ENCODE data around the gene R3HDM4.
A peak's percentile ranks its signal among the peaks of the same experiment; 100 is the strongest.

Gene R3HDM4

GRCh38 chr19:947090-947706, 34.2 kb upstream of the R3HDM4 start:
- DNase-seq (ENCODE audit: low read depth), result no peak

DNA sequence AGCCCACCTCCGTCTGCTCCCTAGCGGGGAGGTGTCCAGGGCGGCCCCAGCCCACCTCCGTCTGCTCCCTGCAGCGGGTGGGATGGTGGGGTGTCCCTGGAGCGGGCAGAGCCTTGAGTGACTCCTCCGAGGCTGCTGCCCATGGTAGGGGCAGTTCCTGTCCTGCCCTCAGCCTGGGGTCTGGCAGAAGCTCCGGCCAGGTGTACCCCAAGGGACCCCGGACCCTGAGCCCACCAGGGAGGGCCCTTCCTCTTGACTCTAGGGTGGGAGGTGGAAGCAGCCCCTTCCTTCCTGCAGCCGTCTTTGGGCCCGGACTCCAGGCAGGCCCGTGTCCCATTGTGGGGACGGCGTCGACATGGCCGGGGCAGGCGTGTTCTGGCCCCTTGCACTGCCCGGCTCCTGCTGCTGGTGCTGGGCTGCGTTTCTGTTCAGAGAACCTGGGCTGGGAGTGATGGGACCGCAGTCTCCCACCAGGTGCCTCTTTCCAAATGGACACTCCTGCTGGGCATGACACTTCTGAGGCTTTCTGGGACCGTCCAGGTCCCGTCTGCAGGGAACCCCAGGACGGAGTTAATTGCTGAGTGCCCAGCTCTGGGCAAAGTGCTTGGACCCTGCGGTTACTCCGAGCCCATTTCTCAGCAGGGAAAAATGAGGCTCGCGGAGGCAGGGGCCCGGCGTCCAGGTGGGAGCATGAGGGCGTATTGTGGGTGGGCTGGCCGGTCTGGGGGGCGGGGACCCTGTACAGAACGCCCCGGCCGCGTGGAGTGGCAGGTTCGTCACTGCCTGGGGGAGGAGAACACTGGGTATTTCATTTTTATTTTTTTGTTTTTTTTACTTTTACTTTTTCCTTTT, 32.6 kb upstream of the R3HDM4 start:
- no peak for DNase-seq (ENCODE audit: low read depth)

GRCh38 chr19:944663-945241, 31.7 kb upstream of the R3HDM4 start:
- DNase-seq (ENCODE audit: low read depth), result no peak

GRCh38 chr19:944171-944567, 31.1 kb upstream of the R3HDM4 start:
- peak; percentile 96 for DNase-seq (ENCODE audit: low read depth)

- no peak for DNase-seq (ENCODE audit: low read depth)
Measured at GRCh38 chr19:943551-944170, 30.6 kb upstream of the R3HDM4 start.

DNA sequence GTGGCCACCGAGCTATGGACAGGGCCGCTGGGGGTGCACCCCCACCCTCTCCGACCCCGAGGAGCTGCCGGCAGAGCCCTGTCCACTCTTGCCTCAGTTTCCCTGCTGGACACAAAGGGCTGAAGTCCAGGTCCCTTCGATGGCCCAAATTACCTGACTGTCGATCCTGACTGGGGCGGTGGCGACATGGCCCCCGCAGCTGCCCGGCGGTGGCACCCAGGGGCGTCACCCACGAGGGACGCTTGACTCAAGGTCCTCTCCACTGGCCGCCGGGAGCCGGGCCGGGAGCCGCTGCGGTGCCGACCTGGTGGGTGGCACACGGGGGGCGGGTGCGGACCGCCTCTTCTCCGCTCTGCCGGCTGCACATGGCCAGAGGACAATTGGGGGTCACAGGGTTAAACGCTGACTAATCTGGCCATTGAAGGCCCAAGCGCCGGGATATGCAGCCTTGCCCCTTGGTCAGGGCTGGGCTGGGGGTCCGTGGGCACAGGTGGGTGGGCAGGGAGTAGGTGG, 29.2 kb upstream of the R3HDM4 start:
- DNase-seq (ENCODE audit: low read depth), result no peak

DNA sequence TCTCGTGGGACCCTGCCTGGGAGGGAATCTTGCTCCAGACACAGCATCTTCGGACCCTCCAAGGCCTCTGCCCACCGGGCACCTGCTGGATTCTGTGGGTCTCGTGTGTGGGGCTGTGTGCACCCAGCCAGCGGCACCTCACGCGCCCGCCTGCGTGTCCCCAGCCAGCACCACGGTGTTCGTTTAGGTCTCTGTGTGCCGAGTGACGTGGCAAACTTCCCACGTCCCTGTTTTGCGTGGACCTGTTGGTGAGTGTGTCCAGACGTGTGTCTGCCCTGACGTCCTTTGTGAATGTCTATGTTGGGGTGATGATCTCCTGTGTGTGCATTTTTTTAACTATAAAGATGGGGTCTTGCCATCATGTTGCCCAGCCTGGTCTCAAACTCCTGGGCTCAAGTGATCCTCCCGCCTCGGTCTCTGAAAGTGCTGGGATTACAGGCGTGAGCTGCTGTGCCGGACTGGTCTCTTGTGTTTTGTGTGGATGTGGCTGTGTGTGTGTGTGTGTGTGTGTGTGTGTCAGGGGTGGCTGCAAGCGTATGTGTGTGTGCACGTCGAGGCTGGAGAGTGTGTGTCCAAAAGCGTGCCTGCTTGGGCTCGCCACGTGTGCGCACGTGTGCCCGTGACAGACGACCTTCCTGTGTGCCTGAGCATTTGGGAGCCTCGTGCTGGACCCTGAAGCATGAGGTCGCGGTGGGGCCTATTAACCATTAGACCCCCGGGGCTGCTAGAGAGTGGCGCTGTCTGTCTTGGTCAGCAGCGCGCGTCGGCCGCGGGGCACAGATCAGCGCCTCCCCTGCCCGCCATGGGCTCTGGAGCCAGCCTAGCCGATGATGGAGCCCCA, 28.5 kb upstream of the R3HDM4 start:
- no peak for DNase-seq (ENCODE audit: low read depth)

DNA sequence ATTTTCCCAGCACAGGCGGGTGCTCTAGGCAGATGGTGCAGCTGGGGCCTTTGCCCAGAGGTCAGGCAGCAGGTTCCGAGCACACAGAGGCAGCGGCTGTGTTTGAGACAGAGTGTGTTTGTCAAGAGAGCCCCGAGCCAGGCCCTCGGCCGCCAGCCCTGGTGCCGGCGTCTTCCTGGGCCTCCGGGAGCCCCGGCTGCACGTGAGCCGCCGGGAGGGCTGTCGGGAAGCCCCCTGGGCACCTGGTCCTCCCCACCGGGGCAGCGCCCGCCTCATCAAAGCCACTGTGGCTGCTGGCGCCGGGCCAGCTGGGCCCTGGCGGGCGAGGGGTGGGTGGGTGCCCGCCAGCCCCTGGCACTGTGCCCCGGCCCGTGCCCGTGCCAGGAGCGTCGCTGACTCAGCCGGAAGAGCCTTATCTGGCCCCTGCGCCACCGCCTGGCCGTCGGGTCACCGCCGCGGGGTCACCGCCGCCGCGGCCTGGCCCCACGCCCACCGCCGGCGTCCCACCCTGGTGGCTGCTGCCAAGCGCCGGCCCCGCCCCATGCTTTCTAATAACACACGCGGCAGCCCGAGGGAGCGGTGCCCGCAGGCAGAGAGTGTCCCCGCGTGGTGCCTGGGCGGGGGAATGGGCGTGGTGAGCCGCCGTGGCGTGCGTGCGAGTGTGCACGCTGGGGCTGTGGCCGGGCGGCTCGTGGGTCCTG, 27.7 kb upstream of the R3HDM4 start:
- DNase-seq (ENCODE audit: low read depth), result no peak

DNA sequence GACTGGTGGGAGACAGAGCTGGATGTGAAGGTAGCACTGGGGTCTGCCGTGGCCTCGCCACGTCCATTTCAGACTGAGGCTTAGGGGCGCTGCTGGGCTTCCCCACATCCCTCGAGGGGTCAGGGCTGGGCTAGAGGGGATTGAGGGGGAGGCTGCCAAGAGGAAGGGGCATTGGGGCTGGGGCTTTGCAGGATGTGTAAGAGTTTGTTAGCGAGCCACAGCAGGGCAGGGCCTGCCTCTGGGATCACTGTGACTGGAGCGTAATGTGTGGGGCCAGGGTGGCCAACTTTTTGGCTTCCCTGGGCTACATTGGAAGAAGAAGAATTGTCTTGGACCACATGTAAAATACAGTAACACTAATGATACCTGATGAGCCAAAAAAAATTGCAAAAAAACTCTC, 26.9 kb upstream of the R3HDM4 start:
- no peak for DNase-seq (ENCODE audit: low read depth)

- DNase-seq (ENCODE audit: low read depth), result no peak
Measured at GRCh38 chr19:939439-939838, 26.4 kb upstream of the R3HDM4 start.

- no peak for DNase-seq (ENCODE audit: low read depth)
Measured at GRCh38 chr19:938233-938923, 25.4 kb upstream of the R3HDM4 start.

DNA sequence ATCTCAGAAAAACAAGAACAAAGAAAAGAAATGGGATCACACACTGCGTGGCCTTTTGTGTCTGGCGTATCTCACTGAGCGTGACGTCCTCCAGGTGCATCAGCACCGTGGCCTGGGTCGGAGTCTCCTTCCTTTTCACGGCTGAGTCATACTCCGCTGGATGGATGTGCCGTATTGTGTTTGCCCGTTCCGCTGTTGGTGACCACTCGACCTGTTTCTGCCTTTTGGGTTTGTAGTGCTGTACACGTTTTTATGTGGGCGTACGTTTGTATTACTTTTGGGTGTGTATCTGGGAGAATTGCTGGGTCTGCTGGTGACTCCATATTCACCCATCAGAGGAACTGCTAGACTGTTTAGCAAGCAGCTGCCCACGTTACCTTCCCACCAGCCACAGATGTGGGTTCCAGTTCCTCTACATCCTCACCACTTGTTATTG, 24.3 kb upstream of the R3HDM4 start:
- DNase-seq (ENCODE audit: low read depth), result no peak

- no peak for DNase-seq (ENCODE audit: low read depth)
Measured at GRCh38 chr19:936175-936546, 23.1 kb upstream of the R3HDM4 start.

DNA sequence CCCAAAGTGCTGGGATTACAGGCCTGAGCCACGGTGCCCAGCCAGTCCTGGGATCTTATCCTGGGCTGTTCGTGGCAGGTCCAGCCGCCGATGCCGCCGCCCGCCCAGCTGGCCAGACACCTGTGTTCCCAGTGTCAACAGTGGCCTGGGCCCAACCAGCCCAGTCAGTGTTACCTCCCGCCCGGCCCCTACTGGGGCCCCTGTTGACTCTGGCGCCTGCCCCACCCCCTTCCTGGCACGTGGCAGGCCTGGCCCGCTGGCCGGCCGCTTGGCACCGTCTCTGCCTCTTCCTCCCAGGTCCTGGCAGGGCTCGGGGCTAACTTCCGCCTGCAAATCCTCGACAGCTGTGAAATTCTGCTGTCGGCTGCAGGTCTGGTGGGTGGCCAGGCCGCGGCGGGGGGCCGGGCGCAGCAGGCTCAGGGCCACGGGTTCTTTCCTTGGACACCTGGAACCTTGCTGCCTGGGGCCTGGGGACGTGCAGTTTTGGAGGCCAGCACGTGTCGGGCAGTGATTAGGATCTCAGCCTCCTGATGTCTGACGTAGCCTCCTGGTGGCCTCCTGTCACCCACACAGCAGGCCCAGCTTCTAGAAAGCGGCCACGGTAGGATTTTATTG, 22.0 kb upstream of the R3HDM4 start:
- DNase-seq (ENCODE audit: low read depth), result peak; percentile 52

- DNase-seq (ENCODE audit: low read depth), result no peak
Measured at GRCh38 chr19:934197-934840, 21.3 kb upstream of the R3HDM4 start.

DNA sequence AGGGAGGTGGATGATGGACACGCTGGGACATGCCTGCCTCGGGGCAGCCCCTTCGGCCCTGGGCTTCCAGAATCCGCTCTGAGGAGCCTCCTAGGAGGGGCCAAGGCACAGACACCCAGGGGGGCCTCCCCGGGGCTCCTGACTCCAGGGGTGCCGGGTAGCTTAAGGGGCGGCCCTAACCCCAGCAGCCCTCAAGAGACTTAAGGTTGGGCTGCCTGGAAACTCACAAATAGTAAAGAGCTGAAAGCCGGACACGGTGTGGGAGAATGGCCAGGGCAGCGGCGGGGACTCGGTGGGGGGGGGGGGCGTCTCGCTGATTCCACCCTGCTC, 20.5 kb upstream of the R3HDM4 start:
- DNase-seq (ENCODE audit: low read depth), result no peak

DNA sequence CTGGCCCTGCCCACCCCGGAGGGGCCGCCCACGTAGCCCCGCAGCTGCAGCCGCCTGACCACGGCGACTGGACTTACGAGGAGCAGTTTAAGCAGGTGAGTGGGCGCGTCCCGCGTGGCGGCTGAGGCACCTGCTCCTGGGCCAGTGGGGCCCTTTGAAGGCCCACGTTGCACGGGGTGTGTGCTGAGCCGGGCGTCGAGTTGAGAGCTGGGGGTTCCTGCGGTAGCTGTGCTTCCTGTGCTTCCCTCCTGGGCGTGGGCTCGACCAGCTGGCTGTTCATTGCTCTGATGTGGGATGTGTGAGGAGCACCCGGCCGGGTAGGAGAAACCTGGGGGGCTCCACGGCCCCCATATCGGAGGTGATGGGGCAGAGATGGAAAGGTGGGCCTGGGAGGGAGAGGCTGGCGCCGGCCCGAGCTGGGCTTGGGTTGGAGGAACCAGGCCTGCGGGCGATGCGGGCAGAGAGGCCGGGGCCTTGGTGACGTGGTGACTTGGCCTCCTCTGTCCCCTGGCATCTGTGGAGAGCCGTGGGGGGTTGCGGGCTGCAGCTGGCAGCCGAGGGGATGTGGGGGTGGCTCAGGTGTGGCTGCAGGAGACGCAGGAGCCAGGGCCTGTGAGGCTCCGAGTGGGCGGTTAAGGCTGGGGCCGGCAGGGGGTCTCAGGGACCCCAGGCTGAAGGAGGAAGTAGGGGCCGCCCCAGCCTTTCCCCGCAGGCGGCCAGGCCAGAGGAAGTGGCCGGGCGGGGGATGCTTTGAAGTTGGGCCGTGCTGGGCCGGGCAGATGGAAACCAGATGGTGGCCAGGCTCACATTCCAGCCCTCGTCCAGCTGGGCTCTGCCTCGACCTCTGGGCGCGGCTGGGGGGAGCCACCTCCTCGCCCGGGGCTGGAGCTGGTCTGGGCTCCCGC, 19.9 kb upstream of the R3HDM4 start:
- DNase-seq (ENCODE audit: low read depth), result peak; percentile 91

GRCh38 chr19:931860-932647, 19.0 kb upstream of the R3HDM4 start:
- no peak for DNase-seq (ENCODE audit: low read depth)

Data from amniotic epithelial cell (primary cell).